HPDE6-E6E7 (cell line): Measurements from ENCODE around the gene RCL1.
A peak's percentile ranks its signal among the peaks of the same experiment; 100 is the strongest.
"Not testable (repeated sequence)": the region's sequence is repeated elsewhere in the genome, so short reads cannot be mapped to it uniquely, and the experiment has no call there.

ENCODE experiments used
- DNase-seq: peaks from one replicate; pipeline ENCODE4 v3.0.0; 2011; ENCODE audit warnings: missing footprints; ENCODE audit errors: extremely low spot score

Gene RCL1, protein sequence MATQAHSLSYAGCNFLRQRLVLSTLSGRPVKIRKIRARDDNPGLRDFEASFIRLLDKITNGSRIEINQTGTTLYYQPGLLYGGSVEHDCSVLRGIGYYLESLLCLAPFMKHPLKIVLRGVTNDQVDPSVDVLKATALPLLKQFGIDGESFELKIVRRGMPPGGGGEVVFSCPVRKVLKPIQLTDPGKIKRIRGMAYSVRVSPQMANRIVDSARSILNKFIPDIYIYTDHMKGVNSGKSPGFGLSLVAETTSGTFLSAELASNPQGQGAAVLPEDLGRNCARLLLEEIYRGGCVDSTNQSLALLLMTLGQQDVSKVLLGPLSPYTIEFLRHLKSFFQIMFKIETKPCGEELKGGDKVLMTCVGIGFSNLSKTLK

GRCh38 chr9:4792572-4793458 is at the start of gene RCL1:
RCL1 (plus strand) TSS chr9:4792944; CDS start chr9:4793092, 148 bp downstream.
- DNase-seq = peak; percentile 87

- no peak for DNase-seq
Measured at GRCh38 chr9:4743131-4743875, 49.4 kb upstream of the RCL1 start.

DNA sequence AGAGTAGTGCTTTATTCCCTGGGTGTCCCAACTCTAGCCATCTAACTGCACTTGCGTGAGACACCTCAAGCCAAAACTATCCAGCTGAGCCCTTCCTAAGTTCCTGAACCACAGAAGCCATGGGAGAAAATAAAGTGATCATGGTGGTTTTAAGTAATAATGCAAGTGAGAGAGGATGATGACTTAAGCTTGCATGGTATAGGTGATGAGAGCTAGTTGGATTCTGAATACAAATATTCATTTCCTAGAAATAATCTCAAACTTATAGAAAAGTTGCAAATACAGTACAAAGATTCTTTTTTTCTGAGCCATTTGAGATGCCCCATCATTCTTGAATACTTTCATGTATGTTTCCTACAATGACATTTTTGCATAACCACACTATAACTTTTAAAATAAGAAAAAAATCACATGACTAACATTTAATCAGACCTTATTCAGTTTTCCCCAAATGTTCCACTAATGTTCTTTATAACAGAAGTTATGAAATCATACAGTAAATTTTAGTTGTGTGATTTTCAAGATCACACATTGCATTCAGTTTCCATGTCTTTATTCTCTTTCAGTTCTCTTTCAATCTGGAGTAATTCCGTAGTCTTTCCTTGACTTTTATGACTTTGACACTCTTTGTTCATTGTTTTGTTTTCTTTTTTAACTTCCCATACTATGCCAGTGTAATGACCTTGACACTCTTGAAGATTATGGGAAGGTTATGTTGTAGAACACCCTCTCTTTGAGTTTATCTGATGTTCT is 46.3 kb upstream of the RCL1 start:
- DNase-seq = no peak

DNA sequence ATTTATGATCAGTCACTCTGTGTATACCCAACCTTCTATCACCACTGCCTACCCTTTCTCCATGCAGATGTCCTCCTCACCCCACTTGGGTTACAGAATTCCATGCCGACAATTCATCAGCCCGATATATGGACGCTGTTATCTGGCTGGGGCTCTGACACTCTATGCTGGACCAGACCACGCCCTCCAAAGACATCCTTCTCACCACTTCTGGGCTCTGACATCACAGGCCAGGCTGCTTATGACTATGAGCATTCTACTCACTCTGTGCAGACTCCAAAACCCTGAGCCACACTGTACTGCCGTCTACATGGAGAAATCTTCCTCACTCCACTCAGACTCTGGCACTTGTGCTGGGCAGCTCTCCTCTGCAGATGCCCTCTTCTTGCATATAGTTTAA is 44.1 kb upstream of the RCL1 start:
- no peak for DNase-seq

DNA sequence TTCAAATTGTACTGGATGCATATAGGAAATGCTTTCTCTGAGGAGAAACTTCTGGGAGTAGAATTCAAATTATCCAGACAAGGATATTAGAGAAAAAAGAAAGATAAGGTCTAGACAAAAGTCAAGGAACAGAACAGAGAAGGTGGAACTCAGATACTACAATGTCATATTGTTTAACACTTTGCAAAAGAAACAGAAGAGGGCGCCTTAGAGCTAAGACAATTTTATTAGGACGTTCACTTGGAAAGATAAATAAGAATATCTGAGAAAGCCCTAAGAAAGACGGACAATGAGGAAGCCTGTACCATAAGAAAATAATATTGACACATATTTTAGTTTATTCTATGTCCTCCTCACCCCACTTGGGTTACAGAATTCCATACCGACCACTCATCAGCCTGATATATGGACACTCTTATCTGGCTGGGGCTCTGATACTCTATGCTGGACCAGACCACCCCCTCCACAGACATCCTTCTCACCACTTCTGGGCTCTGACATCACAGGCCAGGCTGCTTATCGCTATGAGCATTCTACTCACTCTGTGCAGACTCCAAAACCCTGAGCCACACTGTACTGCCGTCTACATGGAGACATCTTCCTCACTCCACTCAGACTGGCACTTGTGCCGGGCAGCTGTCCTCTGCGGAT is 42.6 kb upstream of the RCL1 start:
- no peak for DNase-seq

DNA sequence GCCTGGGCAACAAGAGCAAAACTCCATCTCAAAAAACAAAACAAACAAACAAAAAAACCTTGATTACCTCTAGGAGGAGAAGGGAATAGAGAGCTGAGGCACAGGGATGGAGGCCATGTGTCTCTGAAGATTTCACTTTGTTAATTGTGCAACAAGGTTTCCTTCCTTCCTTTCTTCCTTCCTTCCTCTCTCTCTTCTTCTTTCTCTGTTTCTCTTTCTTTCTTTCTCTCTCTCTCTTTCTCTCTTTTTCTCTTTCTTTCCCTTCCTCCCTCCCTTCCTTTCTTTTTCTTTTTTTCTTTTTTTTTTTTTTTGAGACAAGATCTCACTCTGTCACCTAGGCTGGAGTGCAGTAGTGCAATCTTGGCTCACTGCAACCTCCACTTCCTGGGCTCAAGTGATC is 38.2 kb upstream of the RCL1 start:
- DNase-seq = not testable (repeated sequence)

GRCh38 chr9:4755026-4755609 is 37.6 kb upstream of the RCL1 start:
- no peak for DNase-seq

DNA sequence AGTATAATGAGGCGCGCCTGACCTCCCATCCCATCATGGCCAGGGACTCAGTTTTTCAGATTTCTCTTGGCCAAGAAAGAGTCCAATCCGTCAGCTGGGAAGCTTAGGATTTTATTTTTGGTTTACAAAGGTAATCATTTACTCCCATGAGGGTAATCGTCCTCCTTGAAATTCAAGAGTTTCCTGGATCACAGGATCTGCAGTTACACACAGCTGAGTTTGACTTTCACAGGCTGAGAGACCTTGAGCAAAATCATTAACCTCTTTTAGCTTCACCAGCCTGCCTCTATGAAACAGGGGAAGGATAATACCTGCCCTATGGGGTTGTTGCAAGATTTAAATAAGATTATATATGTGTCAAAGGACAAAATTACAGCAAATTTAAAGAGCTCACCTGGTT is 36.3 kb upstream of the RCL1 start:
- no peak for DNase-seq

GRCh38 chr9:4760122-4760521 is 32.6 kb upstream of the RCL1 start:
- DNase-seq = no peak

GRCh38 chr9:4762108-4762885 is 30.4 kb upstream of the RCL1 start:
- DNase-seq = no peak

DNA sequence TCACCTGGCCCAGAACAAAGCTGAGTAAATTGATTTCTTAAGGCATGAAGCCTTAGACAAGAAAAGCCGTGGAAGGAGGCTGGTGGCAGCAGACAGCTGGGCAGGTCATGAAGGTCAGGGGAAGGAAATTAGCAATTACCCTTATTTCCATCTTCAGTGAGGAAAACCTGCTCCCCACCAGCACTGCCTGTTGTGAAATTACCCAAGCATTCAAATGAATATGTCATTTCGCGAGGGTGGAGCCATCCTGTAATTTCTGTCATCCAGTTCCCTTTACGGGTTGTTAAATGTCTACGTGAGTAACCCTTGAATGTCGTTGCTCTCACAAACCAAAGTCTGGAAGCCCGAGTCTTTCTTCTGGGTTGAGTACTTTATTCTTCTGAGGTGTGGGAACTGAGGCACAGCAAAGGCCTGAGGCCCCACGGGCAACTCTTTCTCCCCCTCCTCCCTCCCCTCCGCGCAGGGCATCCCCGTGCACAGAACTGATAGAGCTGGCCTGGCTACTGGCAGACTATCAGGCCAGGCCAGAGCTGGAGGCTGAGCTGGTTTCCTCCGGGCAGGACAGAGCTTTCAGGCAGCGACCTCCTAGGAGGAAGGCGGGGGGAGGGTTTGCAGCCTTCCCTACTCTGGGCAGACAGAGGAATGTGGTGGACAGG is 29.7 kb upstream of the RCL1 start:
- DNase-seq = no peak

DNA sequence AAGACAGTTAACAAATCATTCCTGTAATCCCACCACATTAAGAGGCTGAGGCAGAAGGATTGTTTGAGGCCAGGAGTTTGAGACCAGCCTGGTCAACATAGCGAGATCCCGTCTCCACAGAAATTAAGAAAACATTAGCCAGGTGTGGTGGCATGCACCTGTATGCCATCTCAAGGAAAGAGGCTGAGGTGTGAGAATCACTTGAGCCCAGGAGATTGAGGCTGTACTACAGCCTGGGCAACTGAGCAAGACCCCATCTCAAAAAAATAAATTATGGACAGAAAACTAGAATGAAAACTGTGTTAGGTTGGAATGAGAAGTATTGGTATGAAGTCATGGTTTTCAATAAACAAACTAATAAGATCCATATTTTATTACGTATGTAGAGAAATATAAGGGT is 28.7 kb upstream of the RCL1 start:
- DNase-seq = no peak

- no peak for DNase-seq
Measured at GRCh38 chr9:4768681-4769080, 24.1 kb upstream of the RCL1 start.

DNA sequence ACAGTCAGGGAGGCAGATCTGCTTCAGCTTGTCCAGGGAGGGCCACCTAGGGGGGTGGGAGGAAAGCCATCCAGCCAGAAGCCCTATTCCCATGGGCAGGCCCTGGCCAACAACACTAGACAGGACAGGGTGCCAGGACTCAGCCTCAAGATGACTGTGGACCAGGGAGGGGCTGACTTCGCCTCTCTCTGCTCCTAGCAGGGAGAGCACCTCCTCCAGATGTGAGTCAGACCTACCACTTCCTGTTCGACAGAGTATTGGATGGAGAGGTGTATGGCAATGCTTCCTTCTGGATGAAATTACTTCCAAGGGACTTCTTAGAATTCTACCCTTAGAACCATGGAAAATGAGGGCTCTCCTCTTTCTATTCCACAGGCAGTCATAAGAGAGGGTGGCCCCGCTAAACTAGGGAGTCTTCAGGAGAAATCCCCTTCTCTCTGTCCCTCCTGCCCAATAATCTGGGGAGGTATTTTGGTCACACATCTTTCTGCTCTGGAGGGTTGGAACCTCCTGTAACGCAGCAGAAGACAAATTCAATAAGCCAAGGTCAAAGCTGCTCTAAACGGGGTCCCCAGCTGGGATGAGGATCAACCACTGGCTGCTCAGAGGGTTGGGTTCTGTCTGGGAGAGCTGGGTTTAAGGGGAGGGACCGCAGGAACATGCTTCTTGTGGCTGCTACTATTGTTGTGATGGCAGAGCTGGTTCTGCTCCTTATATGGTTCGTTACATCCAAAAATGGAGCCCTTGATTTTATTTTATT is 23.2 kb upstream of the RCL1 start:
- peak; percentile 60 for DNase-seq

DNA sequence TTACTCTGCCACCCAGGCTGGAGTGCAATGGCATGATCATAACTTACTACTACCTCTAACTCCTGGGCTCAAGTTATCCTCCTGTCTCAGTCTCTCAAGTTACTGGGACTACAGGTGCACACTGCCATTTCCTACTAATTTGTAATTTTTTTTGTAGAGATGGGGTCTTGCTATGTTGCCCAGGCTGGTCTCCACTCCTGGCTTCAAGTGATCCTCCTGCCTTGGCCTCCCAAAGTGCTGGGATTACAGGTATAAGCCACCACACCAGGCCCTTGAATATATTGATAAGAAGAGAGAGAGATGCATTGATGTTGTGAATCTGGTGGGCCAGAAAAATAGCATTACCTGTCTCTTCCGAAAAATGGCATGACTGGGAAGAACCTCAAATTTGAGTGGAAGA is 21.0 kb upstream of the RCL1 start:
- no peak for DNase-seq

DNA sequence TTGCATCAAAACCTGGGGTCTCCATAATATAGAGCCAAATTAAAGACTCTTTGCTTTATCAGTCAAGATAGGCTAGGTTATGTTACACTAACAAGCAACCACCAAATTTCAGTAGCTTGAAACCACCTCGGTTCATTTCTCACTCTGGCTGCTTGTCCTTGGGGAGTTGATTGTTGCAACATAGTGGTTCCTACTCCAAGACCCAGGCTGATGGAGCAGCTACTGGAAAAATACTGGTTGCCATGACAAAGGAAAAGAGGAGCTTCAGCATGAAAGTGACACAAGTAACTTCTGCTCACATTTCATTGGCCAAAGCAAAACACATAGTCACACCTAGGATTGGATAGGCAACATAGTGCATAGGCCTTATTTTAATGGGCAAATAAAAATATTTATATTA is 18.5 kb upstream of the RCL1 start:
- DNase-seq = no peak

GRCh38 chr9:4774958-4775357 is 17.8 kb upstream of the RCL1 start:
- DNase-seq = not testable (repeated sequence)

DNA sequence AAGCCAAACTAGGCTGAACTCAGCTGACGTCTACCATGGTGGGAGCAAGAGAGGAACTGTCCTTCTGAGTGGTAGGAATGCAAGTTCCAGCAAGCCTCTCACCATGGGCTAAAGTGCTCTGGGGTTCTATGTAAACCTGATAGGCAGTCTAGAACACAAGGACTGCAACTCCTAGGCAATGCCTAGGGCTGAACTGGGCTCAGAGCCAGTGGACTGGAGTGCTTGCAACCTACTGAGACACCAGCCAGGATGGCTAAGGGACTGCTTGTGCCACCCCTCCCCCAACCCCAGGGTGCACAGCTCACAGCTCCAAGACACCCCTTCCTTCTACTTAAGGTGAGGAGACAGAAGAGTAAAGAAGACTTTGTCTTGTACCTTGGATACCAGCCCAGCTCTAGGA is 12.1 kb upstream of the RCL1 start:
- DNase-seq = no peak

GRCh38 chr9:4781408-4781807 is 11.3 kb upstream of the RCL1 start:
- DNase-seq = no peak
